Measurements from ENCODE around the gene CGGBP1. TPM values are rescaled to one million over a fixed set of nuclear protein-coding genes. Genes with fewer than 3 reads are reported as not detected.

Gene CGGBP1
- total RNA-seq, 1 donor from 2014 or later = 57.1 TPM

DNA sequence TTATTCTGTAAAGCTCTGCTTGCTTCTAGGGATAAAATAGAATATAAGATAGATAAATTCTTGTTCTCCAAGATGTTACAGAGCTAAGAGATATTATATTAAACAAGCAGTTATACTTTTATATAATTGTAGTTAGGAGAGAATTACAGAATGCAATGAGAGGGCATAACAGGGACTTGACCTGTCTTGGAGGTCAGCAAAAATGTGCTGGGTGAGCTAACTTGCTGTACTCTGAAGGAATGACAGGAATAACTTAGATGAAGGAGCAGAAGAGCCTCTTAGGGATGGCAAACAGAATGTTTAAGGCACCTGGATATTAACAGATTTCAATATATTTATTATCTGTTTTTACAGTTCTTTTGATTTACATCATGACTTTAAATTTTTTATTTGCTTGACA is 33.5 kb upstream of the CGGBP1 start:
- TF ChIP-seq, protein P1, sequence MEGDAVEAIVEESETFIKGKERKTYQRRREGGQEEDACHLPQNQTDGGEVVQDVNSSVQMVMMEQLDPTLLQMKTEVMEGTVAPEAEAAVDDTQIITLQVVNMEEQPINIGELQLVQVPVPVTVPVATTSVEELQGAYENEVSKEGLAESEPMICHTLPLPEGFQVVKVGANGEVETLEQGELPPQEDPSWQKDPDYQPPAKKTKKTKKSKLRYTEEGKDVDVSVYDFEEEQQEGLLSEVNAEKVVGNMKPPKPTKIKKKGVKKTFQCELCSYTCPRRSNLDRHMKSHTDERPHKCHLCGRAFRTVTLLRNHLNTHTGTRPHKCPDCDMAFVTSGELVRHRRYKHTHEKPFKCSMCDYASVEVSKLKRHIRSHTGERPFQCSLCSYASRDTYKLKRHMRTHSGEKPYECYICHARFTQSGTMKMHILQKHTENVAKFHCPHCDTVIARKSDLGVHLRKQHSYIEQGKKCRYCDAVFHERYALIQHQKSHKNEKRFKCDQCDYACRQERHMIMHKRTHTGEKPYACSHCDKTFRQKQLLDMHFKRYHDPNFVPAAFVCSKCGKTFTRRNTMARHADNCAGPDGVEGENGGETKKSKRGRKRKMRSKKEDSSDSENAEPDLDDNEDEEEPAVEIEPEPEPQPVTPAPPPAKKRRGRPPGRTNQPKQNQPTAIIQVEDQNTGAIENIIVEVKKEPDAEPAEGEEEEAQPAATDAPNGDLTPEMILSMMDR (IDR thresholded peaks at IDR 0.05; ENCODE audit: partially characterized antibody, unreplicated experiment) = no peak
- Mint-ChIP-seq H3K27ac (ENCODE audit: unreplicated experiment) (no peak overlapping the region), H3K4me1 (ENCODE audit: low read depth, unreplicated experiment) (no peaks in the 10 kb centered on the region), H3K36me3 (ENCODE audit: unreplicated experiment) (peaks cover 5% of the 10 kb centered on the region), H3K9me3 (ENCODE audit: unreplicated experiment) (no peaks in the 10 kb centered on the region), H3K4me3 (ENCODE audit: unreplicated experiment) (no peak overlapping the region), H3K27me3 (ENCODE audit: unreplicated experiment) (peaks cover 5% of the 10 kb centered on the region)
- no peak for DNase-seq

DNA sequence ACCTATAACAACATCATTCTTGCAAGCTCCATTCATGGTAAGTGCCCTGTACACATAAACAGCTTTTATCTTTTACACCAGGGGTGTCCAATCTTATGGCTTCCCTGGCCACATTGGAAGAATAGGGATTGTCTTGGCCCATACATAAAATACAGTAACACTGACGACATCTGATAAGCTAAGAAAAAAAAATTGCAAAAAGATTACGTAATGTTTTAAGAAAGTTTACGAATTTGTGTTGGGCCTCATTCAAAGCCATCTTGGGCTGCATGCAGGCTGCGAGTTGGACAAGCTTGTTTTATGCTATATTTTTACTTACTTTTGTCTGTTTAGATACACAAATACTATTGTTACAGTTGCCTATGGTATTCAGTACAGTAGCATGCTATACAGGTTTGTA is 31.9 kb upstream of the CGGBP1 start:
- TF ChIP-seq, protein P1 (IDR thresholded peaks at IDR 0.05; ENCODE audit: partially characterized antibody, unreplicated experiment) = no peak
- Mint-ChIP-seq H3K4me1 (ENCODE audit: low read depth, unreplicated experiment) (no peaks in the 10 kb centered on the region), H3K27me3 (ENCODE audit: unreplicated experiment) (peaks cover 5% of the 10 kb centered on the region), H3K4me3 (ENCODE audit: unreplicated experiment) (no peak overlapping the region), H3K27ac (ENCODE audit: unreplicated experiment) (no peak overlapping the region), H3K9me3 (ENCODE audit: unreplicated experiment) (no peaks in the 10 kb centered on the region), H3K36me3 (ENCODE audit: unreplicated experiment) (peaks cover 5% of the 10 kb centered on the region)
- no peak for DNase-seq

DNA sequence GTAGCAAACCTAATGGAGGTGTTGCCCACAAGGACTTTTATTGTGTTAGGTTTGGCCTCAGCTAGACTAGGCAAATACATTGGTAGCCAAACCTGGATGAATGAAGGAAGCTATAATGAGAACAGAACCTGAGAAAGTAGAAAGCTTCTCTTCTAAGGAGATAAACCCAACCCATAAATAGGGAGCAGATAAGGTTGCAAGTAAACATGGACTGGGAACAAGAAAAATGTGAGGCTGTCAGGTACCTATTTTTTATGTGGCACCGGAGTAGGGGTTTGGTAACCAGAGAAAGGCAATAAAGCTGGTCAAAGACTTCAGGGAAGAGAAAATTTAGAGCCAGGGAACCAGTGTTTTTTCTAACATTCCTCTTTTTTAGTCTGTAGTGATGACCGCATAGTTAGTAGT is 25.3 kb upstream of the CGGBP1 start:
- H3K4me3 Mint-ChIP-seq (ENCODE audit: unreplicated experiment) = no peak overlapping the region
- no peaks in the 10 kb centered on the region for H3K27me3 Mint-ChIP-seq (ENCODE audit: unreplicated experiment)
- no peaks in the 10 kb centered on the region for H3K9me3 Mint-ChIP-seq (ENCODE audit: unreplicated experiment)
- TF ChIP-seq, protein P1 (IDR thresholded peaks at IDR 0.05; ENCODE audit: partially characterized antibody, unreplicated experiment) = no peak
- no peak for DNase-seq
- H3K4me1 Mint-ChIP-seq (ENCODE audit: low read depth, unreplicated experiment) = no peaks in the 10 kb centered on the region
- H3K36me3 Mint-ChIP-seq (ENCODE audit: unreplicated experiment) = peaks cover 5% of the 10 kb centered on the region
- no peak overlapping the region for H3K27ac Mint-ChIP-seq (ENCODE audit: unreplicated experiment)

DNA sequence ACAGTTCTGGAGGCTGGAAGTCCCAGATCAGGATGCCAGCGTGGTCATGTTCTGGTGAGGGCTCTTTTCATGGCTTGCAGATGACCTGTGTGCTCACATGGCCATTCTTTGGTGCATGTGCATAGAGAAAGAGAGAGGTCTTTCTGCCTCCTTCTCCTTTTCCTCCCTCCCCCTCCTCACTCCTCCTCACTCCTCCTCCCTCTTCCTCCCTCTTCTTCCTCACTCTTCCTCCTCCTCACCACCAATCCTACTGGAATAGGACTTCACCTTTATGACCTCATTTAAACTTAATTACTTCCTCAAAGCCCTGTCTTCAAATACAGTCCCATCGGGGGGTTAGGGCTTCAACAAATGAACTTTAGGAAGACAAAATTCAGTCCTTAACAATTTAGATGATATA is 24.0 kb upstream of the CGGBP1 start:
- no peak overlapping the region for H3K4me3 Mint-ChIP-seq (ENCODE audit: unreplicated experiment)
- no peak for DNase-seq
- peaks cover 5% of the 10 kb centered on the region for H3K36me3 Mint-ChIP-seq (ENCODE audit: unreplicated experiment)
- H3K9me3 Mint-ChIP-seq (ENCODE audit: unreplicated experiment) = no peaks in the 10 kb centered on the region
- H3K4me1 Mint-ChIP-seq (ENCODE audit: low read depth, unreplicated experiment) = no peaks in the 10 kb centered on the region
- TF ChIP-seq, protein P1 (IDR thresholded peaks at IDR 0.05; ENCODE audit: partially characterized antibody, unreplicated experiment) = no peak
- no peak overlapping the region for H3K27ac Mint-ChIP-seq (ENCODE audit: unreplicated experiment)
- no peaks in the 10 kb centered on the region for H3K27me3 Mint-ChIP-seq (ENCODE audit: unreplicated experiment)

DNA sequence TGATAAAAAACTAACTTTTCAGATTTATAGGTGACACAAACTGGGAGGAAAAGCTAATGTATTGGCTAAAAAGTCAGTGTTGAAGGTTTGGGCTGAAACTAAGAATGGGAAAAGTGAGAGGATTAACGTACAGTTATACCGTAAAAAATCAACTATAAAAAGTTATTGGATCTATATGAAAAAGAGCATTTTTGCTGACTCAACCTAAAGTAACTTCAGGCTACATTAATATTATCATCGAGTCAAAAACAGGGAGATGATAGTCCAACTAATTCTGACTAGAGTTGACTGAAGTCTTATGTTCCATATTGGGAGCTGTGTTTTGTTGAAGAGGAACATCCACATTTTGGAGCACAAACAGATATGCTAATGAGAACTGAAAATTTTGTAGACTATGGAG is 20.1 kb upstream of the CGGBP1 start:
- no peaks in the 10 kb centered on the region for H3K4me1 Mint-ChIP-seq (ENCODE audit: low read depth, unreplicated experiment)
- H3K9me3 Mint-ChIP-seq (ENCODE audit: unreplicated experiment) = no peaks in the 10 kb centered on the region
- no peak for DNase-seq
- H3K27me3 Mint-ChIP-seq (ENCODE audit: unreplicated experiment) = no peaks in the 10 kb centered on the region
- H3K36me3 Mint-ChIP-seq (ENCODE audit: unreplicated experiment) = peaks cover 5% of the 10 kb centered on the region
- no peak overlapping the region for H3K4me3 Mint-ChIP-seq (ENCODE audit: unreplicated experiment)
- TF ChIP-seq, protein P1 (IDR thresholded peaks at IDR 0.05; ENCODE audit: partially characterized antibody, unreplicated experiment) = no peak
- no peak overlapping the region for H3K27ac Mint-ChIP-seq (ENCODE audit: unreplicated experiment)

All from glutamatergic neuron (in vitro differentiated cells).